Measurements from ENCODE around the gene AURKA.

DNA sequence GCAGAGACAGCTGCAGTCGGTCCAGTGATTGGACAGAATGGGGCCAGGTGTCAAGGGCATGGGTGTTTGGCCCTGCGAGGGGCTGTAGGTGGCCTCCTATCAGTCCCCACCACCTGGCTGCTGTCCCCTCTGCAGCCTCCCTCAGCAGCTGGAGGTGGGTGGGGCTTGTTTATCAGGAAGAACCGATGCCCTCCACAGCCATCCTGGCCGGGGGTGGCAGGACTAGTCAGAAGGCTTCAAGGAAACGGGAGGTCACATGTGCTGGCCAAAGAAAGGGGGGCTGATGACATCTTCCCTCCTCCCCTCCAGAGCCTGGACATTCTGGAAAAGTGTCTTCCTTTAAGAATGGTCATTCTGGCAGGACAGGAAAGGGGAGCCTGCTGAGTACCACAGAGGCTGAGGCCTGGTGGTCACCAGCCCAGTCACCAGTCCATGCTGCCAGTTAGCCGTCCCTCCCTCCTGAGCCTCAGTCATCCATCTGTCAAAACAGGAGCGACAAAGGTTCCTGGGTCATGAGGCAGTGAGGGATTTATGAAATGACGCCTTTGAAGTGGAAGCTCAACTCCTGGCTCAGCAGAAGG lies 29.1 kb downstream of the AURKA start:
- TF ChIP-seq, protein P1, sequence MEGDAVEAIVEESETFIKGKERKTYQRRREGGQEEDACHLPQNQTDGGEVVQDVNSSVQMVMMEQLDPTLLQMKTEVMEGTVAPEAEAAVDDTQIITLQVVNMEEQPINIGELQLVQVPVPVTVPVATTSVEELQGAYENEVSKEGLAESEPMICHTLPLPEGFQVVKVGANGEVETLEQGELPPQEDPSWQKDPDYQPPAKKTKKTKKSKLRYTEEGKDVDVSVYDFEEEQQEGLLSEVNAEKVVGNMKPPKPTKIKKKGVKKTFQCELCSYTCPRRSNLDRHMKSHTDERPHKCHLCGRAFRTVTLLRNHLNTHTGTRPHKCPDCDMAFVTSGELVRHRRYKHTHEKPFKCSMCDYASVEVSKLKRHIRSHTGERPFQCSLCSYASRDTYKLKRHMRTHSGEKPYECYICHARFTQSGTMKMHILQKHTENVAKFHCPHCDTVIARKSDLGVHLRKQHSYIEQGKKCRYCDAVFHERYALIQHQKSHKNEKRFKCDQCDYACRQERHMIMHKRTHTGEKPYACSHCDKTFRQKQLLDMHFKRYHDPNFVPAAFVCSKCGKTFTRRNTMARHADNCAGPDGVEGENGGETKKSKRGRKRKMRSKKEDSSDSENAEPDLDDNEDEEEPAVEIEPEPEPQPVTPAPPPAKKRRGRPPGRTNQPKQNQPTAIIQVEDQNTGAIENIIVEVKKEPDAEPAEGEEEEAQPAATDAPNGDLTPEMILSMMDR (IDR thresholded peaks at IDR 0.05): no peak
- no peak for TF ChIP-seq POLR2A (IDR thresholded peaks at IDR 0.05)

Measured in thyroid gland (tissue), 4 donors.